Gastroesophageal sphincter (tissue), 3 donors: ENCODE data around the gene KIRREL3.

Source experiments
- POLR2A ChIP-seq, 2 donors: fragments of 450-650 bp; IDR thresholded peaks; one replicate each; pipeline ENCODE4 v1.6.1; 2017; ENCODE audit warnings: antibody characterized with exemption in 2 of 2, mild to moderate bottlenecking in 2 of 2, moderate library complexity in 1 of 2
- TF ChIP-seq, protein P1 (sequence below), 4 experiments: fragments of 200-600 bp in 2 of 4; fragments of 450-650 bp in 2 of 4; sonication (generic) in 1 of 4; IDR thresholded peaks; one replicate each; pipeline ENCODE4 v1.5.1; 2017 to 2019; ENCODE audit warnings: antibody characterized with exemption in 4 of 4, mild to moderate bottlenecking in 2 of 4, moderate library complexity in 2 of 4

DNA sequence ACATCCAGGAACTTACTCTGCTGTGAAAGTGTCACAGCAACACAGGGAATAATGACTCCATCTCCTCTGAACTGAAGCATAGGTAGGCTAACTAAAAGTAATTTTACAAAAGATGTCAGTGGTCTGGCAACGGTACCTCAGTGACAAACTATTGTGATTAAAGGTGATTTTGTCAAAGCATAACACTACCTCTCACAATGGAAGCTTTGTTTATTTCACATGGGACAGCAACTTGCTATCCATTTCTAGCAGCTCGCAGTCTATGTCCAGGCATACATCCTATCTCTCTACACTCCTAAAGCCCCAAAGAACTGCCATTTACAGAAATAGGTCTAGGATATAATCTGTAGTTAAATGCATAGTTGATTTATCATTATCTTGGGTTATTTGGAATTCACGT is 163.0 kb downstream of the KIRREL3 start:
- no peak for TF ChIP-seq POLR2A (IDR thresholded peaks at IDR 0.05)
- TF ChIP-seq, protein P1, sequence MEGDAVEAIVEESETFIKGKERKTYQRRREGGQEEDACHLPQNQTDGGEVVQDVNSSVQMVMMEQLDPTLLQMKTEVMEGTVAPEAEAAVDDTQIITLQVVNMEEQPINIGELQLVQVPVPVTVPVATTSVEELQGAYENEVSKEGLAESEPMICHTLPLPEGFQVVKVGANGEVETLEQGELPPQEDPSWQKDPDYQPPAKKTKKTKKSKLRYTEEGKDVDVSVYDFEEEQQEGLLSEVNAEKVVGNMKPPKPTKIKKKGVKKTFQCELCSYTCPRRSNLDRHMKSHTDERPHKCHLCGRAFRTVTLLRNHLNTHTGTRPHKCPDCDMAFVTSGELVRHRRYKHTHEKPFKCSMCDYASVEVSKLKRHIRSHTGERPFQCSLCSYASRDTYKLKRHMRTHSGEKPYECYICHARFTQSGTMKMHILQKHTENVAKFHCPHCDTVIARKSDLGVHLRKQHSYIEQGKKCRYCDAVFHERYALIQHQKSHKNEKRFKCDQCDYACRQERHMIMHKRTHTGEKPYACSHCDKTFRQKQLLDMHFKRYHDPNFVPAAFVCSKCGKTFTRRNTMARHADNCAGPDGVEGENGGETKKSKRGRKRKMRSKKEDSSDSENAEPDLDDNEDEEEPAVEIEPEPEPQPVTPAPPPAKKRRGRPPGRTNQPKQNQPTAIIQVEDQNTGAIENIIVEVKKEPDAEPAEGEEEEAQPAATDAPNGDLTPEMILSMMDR (IDR thresholded peaks at IDR 0.05): no peak
